B cell (primary cell): ENCODE measurements around the gene TRDN. TPM values are rescaled to one million over a fixed set of nuclear protein-coding genes. Genes with fewer than 3 reads are reported as not detected.

Experiments
- ATAC-seq: fragments of 200-7000 bp; cut with Tn5 transposase; one replicate; pipeline ENCODE4 v1.10.0; 2021; ENCODE audit warnings: low read depth, mild to moderate bottlenecking, moderate number of reproducible peaks, moderate library complexity
- CTCF ChIA-PET: fragments of 350-600 bp; sonication (Branson Sonifier 250); formaldehyde crosslinking; loops from one replicate; lab custom pipeline; 2021; ENCODE audit warnings: antibody characterized with exemption, inconsistent platforms; lab: Charles Lee
- POLR2A ChIA-PET: fragments of 350-600 bp; sonication (Branson Sonifier 250); formaldehyde crosslinking; loops from one replicate; lab custom pipeline; 2021; ENCODE audit warnings: antibody characterized with exemption; lab: Charles Lee
- DNase-seq: peaks from one replicate; pipeline ENCODE4 v3.0.0; 2013
- H2AFZ ChIP-seq: 2 replicates; pipeline ENCODE4 v1.6.1; 2012; ENCODE audit warnings: mild to moderate bottlenecking, low read depth, low read length; ENCODE audit not compliant: insufficient read depth, poor library complexity, severe bottlenecking
- H3K27ac ChIP-seq, 2 donors: 1 replicate in 1 of 2; 2 replicates in 1 of 2; pipeline ENCODE4 v1.5.1; 2012 to 2013; ENCODE audit warnings: low read length in 2 of 2, mild to moderate bottlenecking in 2 of 2, moderate library complexity in 1 of 2
- H3K27me3 ChIP-seq, 4 experiments: fragments of 200-600 bp in 1 of 4; sonication (generic) in 1 of 4; replicated peaks in 1 of 4; 1 replicate in 2 of 4; 2 replicates in 2 of 4; pipeline versions ENCODE4 v1.6.1 to v1.7.0; 2013 to 2016; ENCODE audit warnings: low read length in 3 of 4, mild to moderate bottlenecking in 2 of 4, mixed read lengths in 1 of 4, moderate library complexity in 1 of 4; ENCODE audit not compliant: insufficient read depth in 4 of 4, control insufficient read depth in 3 of 4; ENCODE audit errors: control extremely low read depth in 1 of 4
- H3K36me3 ChIP-seq, 2 experiments: replicated peaks in 1 of 2; 1 replicate in 1 of 2; 2 replicates in 1 of 2; pipeline versions ENCODE4 v1.6.1 to v1.7.1; 2013; ENCODE audit warnings: low read length in 1 of 2; ENCODE audit not compliant: insufficient read depth in 2 of 2, control insufficient read depth in 1 of 2; ENCODE audit errors: control extremely low read depth in 1 of 2, extremely low read depth in 1 of 2
- H3K4me1 ChIP-seq, 2 donors: fragments of 200-600 bp in 1 of 2; sonication (generic) in 1 of 2; 1 replicate in 1 of 2; 2 replicates in 1 of 2; pipeline versions ENCODE4 v1.5.1 to v1.6.1; 2013 to 2017; ENCODE audit warnings: low read length in 2 of 2; ENCODE audit not compliant: control insufficient read depth in 2 of 2, insufficient read depth in 2 of 2
- H3K4me2 ChIP-seq: replicated peaks from 2 replicates; pipeline ENCODE3; 2012; ENCODE audit warnings: mild to moderate bottlenecking, low read depth, low read length; ENCODE audit not compliant: poor library complexity, severe bottlenecking
- H3K4me3 ChIP-seq, 5 experiments: fragments of 200-600 bp in 1 of 5; sonication (generic) in 1 of 5; 1 replicate in 3 of 5; 2 replicates in 2 of 5; pipeline versions ENCODE4 v1.5.1 to v1.7.0; 2011 to 2016; ENCODE audit warnings: low read length in 4 of 5, mild to moderate bottlenecking in 4 of 5, low read depth in 2 of 5, control low read depth in 1 of 5, moderate library complexity in 1 of 5; ENCODE audit not compliant: insufficient read depth in 1 of 5; ENCODE audit errors: control extremely low read depth in 1 of 5, extremely low read depth in 1 of 5
- H3K79me2 ChIP-seq: fragments of 200-600 bp; sonication (generic); one replicate; pipeline ENCODE4 v1.6.0; 2016; ENCODE audit warnings: low read length; ENCODE audit not compliant: control insufficient read depth, insufficient read depth
- H3K9ac ChIP-seq: fragments of 200-600 bp; sonication (generic); 2 replicates; pipeline ENCODE4 v1.6.1; 2017; ENCODE audit warnings: mild to moderate bottlenecking, low read length, moderate library complexity
- H3K9me3 ChIP-seq, 3 donors: one replicate each; pipeline versions ENCODE4 v1.6.1 to v1.7.1; 2013; ENCODE audit warnings: low read length in 2 of 3; ENCODE audit not compliant: control insufficient read depth in 2 of 3, insufficient read depth in 1 of 3; ENCODE audit errors: control extremely low read depth in 1 of 3
- H4K20me1 ChIP-seq: 2 replicates; pipeline ENCODE4 v1.6.0; 2012; ENCODE audit warnings: mild to moderate bottlenecking, low read length; ENCODE audit not compliant: insufficient read depth, control insufficient read depth, poor library complexity, severe bottlenecking
- H3K27ac Mint-ChIP-seq: one replicate; pipeline ENCODE4 v1.8.0; 2021; ENCODE audit warnings: mixed read lengths
- H3K27me3 Mint-ChIP-seq: one replicate; pipeline ENCODE4 v1.8.0; 2021; ENCODE audit warnings: mixed read lengths
- H3K4me1 Mint-ChIP-seq: one replicate; pipeline ENCODE4 v1.8.0; 2021; ENCODE audit warnings: mixed read lengths
- H3K4me3 Mint-ChIP-seq: one replicate; pipeline ENCODE4 v1.8.0; 2021; ENCODE audit warnings: mixed read lengths
- H3K9me3 Mint-ChIP-seq: one replicate; pipeline ENCODE4 v1.8.0; 2022; ENCODE audit warnings: mixed read lengths; ENCODE audit not compliant: insufficient read depth
- CTCF ChIP-seq: fragments of 200-600 bp; IDR thresholded peaks from one replicate; pipeline ENCODE4 v1.8.0; 2022; ENCODE audit warnings: antibody characterized with exemption, mild to moderate bottlenecking
- EZH2 ChIP-seq: IDR thresholded peaks from 2 replicates; pipeline ENCODE4 v1.6.1; 2012; ENCODE audit warnings: borderline replicate concordance, low read depth, mild to moderate bottlenecking, moderate library complexity, low read length; ENCODE audit not compliant: insufficient read depth, poor library complexity, severe bottlenecking
- WGBS: methylation state at CpG from one replicate; pipeline ENCODE4 v1.1.5; 2013; ENCODE audit warnings: missing lambda C conversion rate; ENCODE audit not compliant: insufficient coverage; 5-methylcytosine and 5-hydroxymethylcytosine counted together
- intact Hi-C: fragments of 100-400 bp; cut with micrococcal nuclease; formaldehyde crosslinking; loops from one replicate; pipeline ENCODE4 v1.10.0; 2022
- polyA plus RNA-seq: library from polyadenylated mRNA; depleted of rRNA; stranded (reverse); fragments of >200 nt; gene quantifications from 2 replicates; pipeline ENCODE4 v1.2.3, GENCODE V29; 2012
- total RNA-seq, 2 donors: library from RNA; stranded (reverse); fragments of 120-200 nt in 1 of 2; gene quantifications; 1 replicate in 1 of 2; 2 replicates in 1 of 2; pipeline versions ENCODE4 v1.2.3 to v1.2.4, GENCODE V29; 2013 to 2022

TRDN gene
- total and polyA plus RNA-seq, 2 donors (not counting 1 experiment from before 2014, with no cell fraction given) = not detected

DNA sequence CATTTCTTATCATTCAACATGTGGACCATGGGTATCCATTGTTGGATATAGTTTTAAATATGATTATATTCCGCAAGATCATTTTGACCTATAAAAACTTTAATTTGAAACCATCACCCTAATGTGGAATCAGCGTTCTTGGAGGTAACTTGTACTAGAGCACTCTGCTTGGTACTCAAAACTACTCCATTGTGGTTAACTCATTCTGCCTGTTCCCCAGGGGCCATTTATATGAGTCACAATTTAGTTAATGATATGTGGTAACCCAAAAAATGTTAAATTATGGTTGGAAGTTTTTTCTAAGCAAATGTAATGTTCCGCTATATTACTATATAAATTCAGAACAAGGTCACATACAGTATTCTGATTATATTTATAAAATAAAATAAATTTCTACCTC lies 109.3 kb downstream of the TRDN start:
- Mint-ChIP-seq H3K27me3 (no peaks in the 10 kb centered on the region), H3K9me3 (peaks cover 3% of the 10 kb centered on the region), H3K4me3 (no peak overlapping the region), H3K27ac (no peak overlapping the region), H3K4me1 (no peaks in the 10 kb centered on the region)
- Histone ChIP-seq H3K9me3 (no peaks in the 10 kb centered on the region), H3K9ac (no peak overlapping the region), H3K36me3 (no peaks in the 10 kb centered on the region), H3K27me3 (no peaks in the 10 kb centered on the region), H3K27ac (no peak overlapping the region), H3K4me1 (no peaks in the 10 kb centered on the region), H3K4me3 (no peak overlapping the region), H3K4me2 (no peak overlapping the region), H3K79me2 (no peaks in the 10 kb centered on the region), H2AFZ (no peak overlapping the region), H4K20me1 (no peaks in the 10 kb centered on the region)
- ChIA-PET CTCF (no interaction called here), POLR2A (no interaction called here)
- WGBS = no CpG with 5 or more reads among the region's 3 CpGs
- TF ChIP-seq CTCF (no peak), EZH2 (no peak)
- DNase-seq (no peak), ATAC-seq (no peak)
- intact Hi-C loops = no loop called here

GRCh38 chr6:123526128-123526527 lies 110.6 kb downstream of the TRDN start:
- ATAC-seq = no peak
- peaks cover 3% of the 10 kb centered on the region for H3K9me3 Mint-ChIP-seq
- 88% methylated on average over 1 of the region's 2 CpGs for WGBS

More at GRCh38 chr6:123526128-123526527, 110.6 kb downstream of the TRDN start:
- Histone ChIP-seq H3K4me2 (no peak overlapping the region), H2AFZ (no peak overlapping the region), H3K4me1 (no peaks in the 10 kb centered on the region), H4K20me1 (no peaks in the 10 kb centered on the region), H3K9ac (no peak overlapping the region), H3K27me3 (no peaks in the 10 kb centered on the region), H3K27ac (no peak overlapping the region), H3K9me3 (no peaks in the 10 kb centered on the region), H3K79me2 (no peaks in the 10 kb centered on the region), H3K36me3 (no peaks in the 10 kb centered on the region), H3K4me3 (no peak overlapping the region)
- CTCF ChIA-PET = no interaction called here
- Mint-ChIP-seq H3K4me1 (no peaks in the 10 kb centered on the region), H3K27ac (no peak overlapping the region), H3K4me3 (no peak overlapping the region), H3K27me3 (no peaks in the 10 kb centered on the region)
- no peak for DNase-seq
- POLR2A ChIA-PET = no interaction called here
- TF ChIP-seq EZH2 = no peak
- no peak for TF ChIP-seq CTCF
- intact Hi-C loops = no loop called here
